ENCODE results near the gene LEMD1.
"Not testable (repeated sequence)": the region's sequence is repeated elsewhere in the genome, so short reads cannot be mapped to it uniquely, and the experiment has no call there.

Gene LEMD1

DNA sequence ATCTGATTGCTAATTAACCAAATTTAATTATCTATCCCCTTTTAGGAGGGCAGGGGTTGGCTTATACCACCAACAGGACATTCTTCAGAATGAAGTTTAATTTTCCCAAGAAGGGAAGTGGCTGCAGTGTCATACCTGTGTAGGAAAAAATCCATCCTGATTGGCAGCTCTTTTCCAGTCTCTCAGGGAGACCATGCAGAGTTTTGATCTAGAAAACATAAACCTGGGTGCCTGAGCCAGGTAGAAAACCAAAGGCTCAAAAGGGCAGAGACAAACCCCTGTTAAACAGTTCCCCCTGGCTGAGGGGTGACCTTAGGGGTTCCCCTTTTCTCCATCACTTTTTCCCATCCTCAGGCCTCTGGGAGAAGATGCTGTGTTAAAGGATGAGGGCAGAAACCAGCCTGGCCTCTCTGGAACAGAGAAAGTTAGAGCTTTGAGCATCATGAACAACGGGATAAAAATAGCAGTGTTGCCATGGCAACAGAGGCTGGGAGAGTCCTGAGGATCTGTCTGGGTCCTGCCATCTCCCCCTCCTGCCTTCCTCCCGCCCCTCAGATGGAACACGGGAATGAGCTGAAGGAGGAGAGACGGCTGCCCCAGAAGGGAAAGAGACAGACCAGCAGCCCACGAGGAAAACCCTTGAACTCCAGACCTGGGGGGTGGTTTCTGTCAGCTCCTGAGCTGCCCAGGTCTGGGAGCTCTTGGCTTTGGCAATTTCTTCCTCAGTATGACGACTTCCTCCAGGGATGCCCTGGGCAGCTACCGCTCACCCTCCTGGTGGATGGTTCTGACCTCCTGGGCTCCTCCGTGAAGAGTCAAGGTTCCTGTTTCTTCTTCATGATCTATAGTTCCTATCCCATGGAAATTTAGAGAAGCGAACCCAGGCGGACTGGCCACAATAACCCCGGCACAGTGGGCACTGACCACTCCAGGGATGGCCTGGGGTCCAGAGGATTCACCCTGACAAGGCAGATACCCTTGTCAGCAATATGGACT, 14.0 kb upstream of the LEMD1 start:
- H3K14ac ChIP-seq (ENCODE audit: low read length), result no peak overlapping the region
- H3K23ac ChIP-seq (ENCODE audit: low read depth, low read length, poor library complexity), result no peak overlapping the region
- H4K91ac ChIP-seq (ENCODE audit: low read depth, low read length, poor library complexity), result no peak overlapping the region
- H3K9ac ChIP-seq (ENCODE audit: low read depth, low read length, poor library complexity), result no peak overlapping the region
- no peak overlapping the region for H2BK120ac ChIP-seq (ENCODE audit: low read depth, low read length)
- no peak overlapping the region for H2BK5ac ChIP-seq (ENCODE audit: low read length)
- H2BK12ac ChIP-seq (ENCODE audit: low read length), result no peak overlapping the region
- H3K27me3 ChIP-seq (ENCODE audit: control insufficient read depth in 3 of 3, insufficient read depth in 3 of 3, low read depth in 1 of 3, low read length in 3 of 3), result peaks cover 0 to 70% (median 0%) of the 10 kb centered on the region in 3 experiments
- no peak overlapping the region for H3K27ac ChIP-seq (replicated peaks; ENCODE audit: low read length)
- H3K18ac ChIP-seq (ENCODE audit: low read length), result no peak overlapping the region
- H2BK15ac ChIP-seq (ENCODE audit: low read length), result no peak overlapping the region
- no peak overlapping the region for H3K4me2 ChIP-seq (ENCODE audit: insufficient read depth, low read length, poor library complexity, severe bottlenecking)
- WGBS, 2 donors (ENCODE audit: extremely low coverage in 2 of 2, insufficient read length in 2 of 2, insufficient replicate concordance in 1 of 2), result no CpG with 5 or more reads among the region's 11 CpGs
- no peak overlapping the region for H3K4me3 ChIP-seq (ENCODE audit: low read length in 2 of 2)
- no peak for DNase-seq (ENCODE audit: low spot score)
- H2AK5ac ChIP-seq (ENCODE audit: low read depth, low read length), result no peak overlapping the region
- H3K9me3 ChIP-seq (replicated peaks in 1 of 2; ENCODE audit: control insufficient read depth in 2 of 2, insufficient read depth in 1 of 2, low read depth in 1 of 2, low read length in 2 of 2), result no peaks in the 10 kb centered on the region
- no peak overlapping the region for H3K4ac ChIP-seq (ENCODE audit: low read length)
- no peak overlapping the region for H2AFZ ChIP-seq (ENCODE audit: low read length)
- H3K79me1 ChIP-seq (ENCODE audit: low read depth, low read length), result peaks cover 4% of the 10 kb centered on the region
- H3K36me3 ChIP-seq (replicated peaks in 1 of 2; ENCODE audit: control insufficient read depth in 2 of 2, insufficient read depth in 2 of 2, low read length in 2 of 2), result peaks cover 0 to 15% of the 10 kb centered on the region in 2 donors
- peaks cover 4 to 40% of the 10 kb centered on the region in 2 donors for H3K4me1 ChIP-seq (ENCODE audit: control insufficient read depth in 2 of 2, insufficient read depth in 1 of 2, low read depth in 1 of 2, low read length in 2 of 2)
- no peak overlapping the region for H4K8ac ChIP-seq (ENCODE audit: low read depth, low read length)

DNA sequence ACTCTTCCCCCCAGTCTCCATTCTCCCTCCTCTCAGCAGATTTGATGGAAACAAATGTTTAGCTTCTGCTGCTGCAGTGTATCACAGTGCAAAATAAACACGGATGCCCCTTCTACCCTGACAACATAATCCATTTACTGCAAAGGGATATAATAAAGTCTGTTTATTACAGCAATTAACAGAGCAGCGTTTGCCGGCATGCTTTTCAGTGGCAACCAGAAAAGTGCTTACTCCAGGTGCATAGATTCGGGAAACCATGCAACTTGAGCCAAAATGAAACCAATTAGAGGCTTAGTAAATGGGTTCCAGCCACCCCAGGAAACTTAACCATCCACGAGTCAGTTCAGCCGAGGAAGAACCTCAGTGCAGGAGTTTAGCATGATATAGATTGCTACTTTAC, 12.9 kb upstream of the LEMD1 start:
- no peak overlapping the region for H4K91ac ChIP-seq (ENCODE audit: low read depth, low read length, poor library complexity)
- no peak overlapping the region for H3K4me2 ChIP-seq (ENCODE audit: insufficient read depth, low read length, poor library complexity, severe bottlenecking)
- H3K23ac ChIP-seq (ENCODE audit: low read depth, low read length, poor library complexity), result no peak overlapping the region
- no CpG with 5 or more reads among the region's 6 CpGs for WGBS, 2 donors (ENCODE audit: extremely low coverage in 2 of 2, insufficient read length in 2 of 2, insufficient replicate concordance in 1 of 2)
- H3K9me3 ChIP-seq (replicated peaks in 1 of 2; ENCODE audit: control insufficient read depth in 2 of 2, insufficient read depth in 1 of 2, low read depth in 1 of 2, low read length in 2 of 2), result no peaks in the 10 kb centered on the region
- no peak overlapping the region for H2BK120ac ChIP-seq (ENCODE audit: low read depth, low read length)
- H2BK5ac ChIP-seq (ENCODE audit: low read length), result no peak overlapping the region
- no peak overlapping the region for H3K18ac ChIP-seq (ENCODE audit: low read length)
- no peak overlapping the region for H2AFZ ChIP-seq (ENCODE audit: low read length)
- H3K79me1 ChIP-seq (ENCODE audit: low read depth, low read length), result no peaks in the 10 kb centered on the region
- no peak overlapping the region for H3K14ac ChIP-seq (ENCODE audit: low read length)
- H3K36me3 ChIP-seq (replicated peaks in 1 of 2; ENCODE audit: control insufficient read depth in 2 of 2, insufficient read depth in 2 of 2, low read length in 2 of 2), result peaks cover 0 to 6% of the 10 kb centered on the region in 2 donors
- peaks cover 0 to 36% of the 10 kb centered on the region in 2 donors for H3K4me1 ChIP-seq (ENCODE audit: control insufficient read depth in 2 of 2, insufficient read depth in 1 of 2, low read depth in 1 of 2, low read length in 2 of 2)
- no peak for DNase-seq (ENCODE audit: low spot score)
- H3K4me3 ChIP-seq (ENCODE audit: low read length in 2 of 2), result no peak overlapping the region
- H4K8ac ChIP-seq (ENCODE audit: low read depth, low read length), result no peak overlapping the region
- H2AK5ac ChIP-seq (ENCODE audit: low read depth, low read length), result no peak overlapping the region
- no peak overlapping the region for H2BK12ac ChIP-seq (ENCODE audit: low read length)
- no peak overlapping the region for H3K27ac ChIP-seq (replicated peaks; ENCODE audit: low read length)
- H3K27me3 ChIP-seq (ENCODE audit: control insufficient read depth in 3 of 3, insufficient read depth in 3 of 3, low read depth in 1 of 3, low read length in 3 of 3), result peaks cover 0 to 70% (median 0%) of the 10 kb centered on the region in 3 experiments
- no peak overlapping the region for H2BK15ac ChIP-seq (ENCODE audit: low read length)
- H3K9ac ChIP-seq (ENCODE audit: low read depth, low read length, poor library complexity), result no peak overlapping the region
- no peak overlapping the region for H3K4ac ChIP-seq (ENCODE audit: low read length)

DNA sequence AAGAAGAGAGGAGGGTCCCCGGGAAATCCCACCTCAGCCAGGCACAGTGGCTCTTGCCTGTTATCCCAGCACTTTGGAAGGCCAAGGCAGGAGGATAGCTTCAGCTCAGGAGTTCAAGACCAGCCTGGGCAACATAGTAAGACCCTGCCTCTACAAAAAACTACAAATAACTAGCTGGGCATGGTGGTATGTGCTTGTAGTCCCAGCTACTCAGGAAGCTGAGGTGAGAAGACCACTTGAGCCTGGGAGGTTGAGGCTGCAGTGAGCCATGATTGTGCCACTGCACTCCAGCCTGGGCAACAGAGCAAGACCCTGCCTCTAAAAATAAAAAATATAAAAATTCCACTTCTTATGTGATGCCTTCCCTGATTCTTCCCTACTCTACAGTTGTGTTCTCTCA, 10.8 kb upstream of the LEMD1 start:
- not testable (repeated sequence) for H3K14ac ChIP-seq (ENCODE audit: low read length); H2BK15ac ChIP-seq (ENCODE audit: low read length); H4K8ac ChIP-seq (ENCODE audit: low read depth, low read length); H3K4me3 ChIP-seq (ENCODE audit: low read length in 2 of 2); H3K18ac ChIP-seq (ENCODE audit: low read length); H3K23ac ChIP-seq (ENCODE audit: low read depth, low read length, poor library complexity); DNase-seq (ENCODE audit: low spot score); H4K91ac ChIP-seq (ENCODE audit: low read depth, low read length, poor library complexity); H3K36me3 ChIP-seq (replicated peaks in 1 of 2; ENCODE audit: control insufficient read depth in 2 of 2, insufficient read depth in 2 of 2, low read length in 2 of 2); H3K9ac ChIP-seq (ENCODE audit: low read depth, low read length, poor library complexity); H2BK120ac ChIP-seq (ENCODE audit: low read depth, low read length); H3K79me1 ChIP-seq (ENCODE audit: low read depth, low read length); H3K4me2 ChIP-seq (ENCODE audit: insufficient read depth, low read length, poor library complexity, severe bottlenecking); H2BK5ac ChIP-seq (ENCODE audit: low read length); H3K4ac ChIP-seq (ENCODE audit: low read length); H2AK5ac ChIP-seq (ENCODE audit: low read depth, low read length); H2BK12ac ChIP-seq (ENCODE audit: low read length); H3K27ac ChIP-seq (replicated peaks; ENCODE audit: low read length); H2AFZ ChIP-seq (ENCODE audit: low read length); H3K9me3 ChIP-seq (replicated peaks in 1 of 2; ENCODE audit: control insufficient read depth in 2 of 2, insufficient read depth in 1 of 2, low read depth in 1 of 2, low read length in 2 of 2)
- H3K4me1 ChIP-seq (ENCODE audit: control insufficient read depth in 2 of 2, insufficient read depth in 1 of 2, low read depth in 1 of 2, low read length in 2 of 2), result peaks cover 0 to 40% of the 10 kb centered on the region in 2 donors
- no CpG with 5 or more reads among the region's 1 CpG for WGBS, 2 donors (ENCODE audit: extremely low coverage in 2 of 2, insufficient read length in 2 of 2, insufficient replicate concordance in 1 of 2)
- H3K27me3 ChIP-seq (ENCODE audit: control insufficient read depth in 3 of 3, insufficient read depth in 3 of 3, low read depth in 1 of 3, low read length in 3 of 3), result peaks cover 0 to 72% (median 0%) of the 10 kb centered on the region in 3 experiments

DNA sequence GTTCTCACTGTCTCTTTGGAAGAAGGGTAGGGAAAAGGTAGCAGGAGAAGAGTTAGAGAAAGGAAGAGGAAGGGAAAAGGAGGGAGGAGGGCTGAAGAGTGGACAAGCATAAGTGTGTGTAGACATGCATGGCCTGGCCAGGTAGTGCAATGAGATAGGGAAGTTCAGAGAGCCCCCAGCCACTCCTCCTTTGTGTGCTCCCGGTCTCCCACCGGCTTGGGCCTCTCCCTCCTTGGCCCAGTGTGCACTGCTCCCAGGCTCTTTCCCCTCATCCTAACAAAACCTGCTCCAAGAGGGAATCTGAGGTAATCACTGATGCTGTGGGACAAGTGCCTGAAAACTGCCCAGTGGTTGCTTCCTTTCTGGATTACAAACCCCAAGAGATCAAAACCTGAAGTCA, 10.3 kb upstream of the LEMD1 start:
- Histone ChIP-seq H2BK15ac (ENCODE audit: low read length) (no peak overlapping the region), H2AFZ (ENCODE audit: low read length) (no peak overlapping the region), H3K9ac (ENCODE audit: low read depth, low read length, poor library complexity) (no peak overlapping the region), H3K36me3 (replicated peaks in 1 of 2; ENCODE audit: control insufficient read depth in 2 of 2, insufficient read depth in 2 of 2, low read length in 2 of 2) (peaks cover 0 to 2% of the 10 kb centered on the region in 2 donors), H3K4ac (ENCODE audit: low read length) (no peak overlapping the region), H3K4me2 (ENCODE audit: insufficient read depth, low read length, poor library complexity, severe bottlenecking) (no peak overlapping the region), H2BK5ac (ENCODE audit: low read length) (no peak overlapping the region), H2AK5ac (ENCODE audit: low read depth, low read length) (no peak overlapping the region), H4K91ac (ENCODE audit: low read depth, low read length, poor library complexity) (no peak overlapping the region), H3K27me3 (ENCODE audit: control insufficient read depth in 3 of 3, insufficient read depth in 3 of 3, low read depth in 1 of 3, low read length in 3 of 3) (peaks cover 0 to 73% (median 0%) of the 10 kb centered on the region in 3 experiments), H3K79me1 (ENCODE audit: low read depth, low read length) (no peaks in the 10 kb centered on the region), H3K27ac (replicated peaks; ENCODE audit: low read length) (no peak overlapping the region), H4K8ac (ENCODE audit: low read depth, low read length) (no peak overlapping the region), H3K9me3 (replicated peaks in 1 of 2; ENCODE audit: control insufficient read depth in 2 of 2, insufficient read depth in 1 of 2, low read depth in 1 of 2, low read length in 2 of 2) (no peaks in the 10 kb centered on the region), H2BK120ac (ENCODE audit: low read depth, low read length) (no peak overlapping the region), H2BK12ac (ENCODE audit: low read length) (no peak overlapping the region), H3K4me1 (ENCODE audit: control insufficient read depth in 2 of 2, insufficient read depth in 1 of 2, low read depth in 1 of 2, low read length in 2 of 2) (peaks cover 0 to 39% of the 10 kb centered on the region in 2 donors), H3K23ac (ENCODE audit: low read depth, low read length, poor library complexity) (no peak overlapping the region), H3K18ac (ENCODE audit: low read length) (no peak overlapping the region), H3K4me3 (ENCODE audit: low read length in 2 of 2) (no peak overlapping the region), H3K14ac (ENCODE audit: low read length) (no peak overlapping the region)
- DNase-seq (ENCODE audit: low spot score), result no peak
- WGBS, 2 donors (ENCODE audit: extremely low coverage in 2 of 2, insufficient read length in 2 of 2, insufficient replicate concordance in 1 of 2), result no CpG with 5 or more reads among the region's 2 CpGs

Measured in neuronal stem cell (in vitro differentiated cells).